Gastrocnemius medialis (tissue), 4 donors: Measurements from ENCODE around the gene PIBF1. TPM values are rescaled to one million over a fixed set of nuclear protein-coding genes. Genes with fewer than 3 reads are reported as not detected.
A peak's percentile ranks its signal among the peaks of the same experiment; 100 is the strongest.

ENCODE experiments used
- ATAC-seq, 2 donors: fragments of 150-250 bp; one replicate each; pipeline ENCODE4 v1.9.1; 2016
- DNase-seq, 2 donors: peaks; one replicate each; pipeline ENCODE4 v3.0.0-alpha.2; 2019
- H3K27ac ChIP-seq, 4 donors: fragments of 200-600 bp; sonication (generic); 1 replicate in 1 of 4; 2 replicates in 3 of 4; pipeline ENCODE4 v1.5.1; 2016 to 2018; ENCODE audit warnings: mild to moderate bottlenecking in 2 of 4, moderate library complexity in 1 of 4
- H3K27me3 ChIP-seq, 3 donors: fragments of 200-600 bp; sonication (generic) in 2 of 3; 1 replicate in 1 of 3; 2 replicates in 2 of 3; pipeline versions ENCODE4 v1.5.1 to v1.6.0; 2016 to 2019; ENCODE audit warnings: mild to moderate bottlenecking in 1 of 3, moderate library complexity in 1 of 3
- H3K36me3 ChIP-seq, 2 donors: fragments of 200-600 bp; sonication (generic) in 1 of 2; one replicate each; pipeline ENCODE4 v1.5.1; 2017 to 2018
- H3K4me1 ChIP-seq, 2 donors: fragments of 200-600 bp; sonication (generic) in 1 of 2; one replicate each; pipeline ENCODE4 v1.5.1; 2016 to 2017; ENCODE audit warnings: mild to moderate bottlenecking in 2 of 2
- H3K4me3 ChIP-seq, 4 donors: fragments of 200-600 bp; sonication (generic) in 3 of 4; 1 replicate in 1 of 4; 2 replicates in 3 of 4; pipeline ENCODE4 v1.5.1; 2016 to 2019; ENCODE audit warnings: mild to moderate bottlenecking in 2 of 4
- H3K9me3 ChIP-seq, 3 donors: fragments of 200-600 bp; sonication (generic) in 2 of 3; 1 replicate in 1 of 3; 2 replicates in 2 of 3; pipeline ENCODE4 v1.5.1; 2016 to 2019
- CTCF ChIP-seq, 5 experiments: fragments of 450-650 bp in 3 of 5; fragments of 200-600 bp in 2 of 5; sonication (generic) in 2 of 5; IDR thresholded peaks in 4 of 5; conservative IDR thresholded peaks in 1 of 5; 1 replicate in 4 of 5; 2 replicates in 1 of 5; pipeline ENCODE4 v1.5.1; 2016 to 2019; ENCODE audit warnings: antibody characterized with exemption in 5 of 5, mild to moderate bottlenecking in 3 of 5, moderate library complexity in 3 of 5
- POLR2A ChIP-seq, 2 donors: fragments of 450-650 bp; IDR thresholded peaks; one replicate each; pipeline ENCODE4 v1.6.1; 2017; ENCODE audit warnings: antibody characterized with exemption in 2 of 2, mild to moderate bottlenecking in 2 of 2, moderate library complexity in 2 of 2
- in situ Hi-C, 4 donors: fragments of 200-750 bp; cut with MboI; loops; one replicate each; pipeline versions ENCODE4 v1.15.0 to v1.8.0; 2017; ENCODE audit warnings: low sequenced_read_pairs in 4 of 4
- intact Hi-C: fragments of 100-400 bp; cut with DNase I; formaldehyde crosslinking; loops from one replicate; pipeline ENCODE4 v1.15.1; 2023; ENCODE audit warnings: low total_unique reads
- total RNA-seq, 4 donors: library from RNA; depleted of rRNA; stranded (reverse); fragments of >200 nt; gene quantifications; one replicate each; pipeline versions ENCODE4 v1.1.0 to v1.2.3, GENCODE V29; 2016

PIBF1 gene
- total RNA-seq, 4 donors from 2014 or later = 5.3 to 10.0 (median 7.4) TPM

- in situ Hi-C loops (loop anchor here in 3 of 4 donors (25.0 kb wide), 2 partner anchors 244 to 656 kb away; no protein-coding TSS in a partner anchor), intact Hi-C loops (loop anchor here (5.0 to 10.0 kb wide), 3 partner anchors 134 to 1079 kb away; partner anchors contain the start of genes DIS3, KLF12 and PIBF1)
- no peak overlapping the region for H3K4me3 ChIP-seq
- DNase-seq = no peak
- H3K27ac ChIP-seq = no peak overlapping the region
- H3K36me3 ChIP-seq = no peaks in the 10 kb centered on the region
- TF ChIP-seq POLR2A (IDR thresholded peaks at IDR 0.05) (no peak), CTCF (IDR thresholded peaks at IDR 0.05 in 4 of 5, conservative IDR thresholded peaks at IDR 0.05 in 1 of 5) (no peak)
- ATAC-seq = no peak
- peaks cover 0 to 7% (median 0%) of the 10 kb centered on the region in 3 donors for H3K27me3 ChIP-seq
- peaks cover 5 to 8% of the 10 kb centered on the region in 2 donors for H3K4me1 ChIP-seq
- no peaks in the 10 kb centered on the region for H3K9me3 ChIP-seq
Measured at GRCh38 chr13:73055813-73056564, 274.1 kb downstream of the PIBF1 start.

GRCh38 chr13:73056565-73056962 lies 274.6 kb downstream of the PIBF1 start:
- intact Hi-C loops (loop anchor here (5.0 to 10.0 kb wide), 3 partner anchors 134 to 1078 kb away; partner anchors contain the start of genes DIS3, KLF12 and PIBF1), in situ Hi-C loops (loop anchor here in 3 of 4 donors (25.0 kb wide), 2 partner anchors 244 to 656 kb away; no protein-coding TSS in a partner anchor)
- Histone ChIP-seq H3K36me3 (no peaks in the 10 kb centered on the region), H3K4me1 (peaks cover 5 to 8% of the 10 kb centered on the region in 2 donors), H3K27ac (no peak overlapping the region), H3K27me3 (peaks cover 0 to 7% (median 0%) of the 10 kb centered on the region in 3 donors), H3K4me3 (no peak overlapping the region), H3K9me3 (no peaks in the 10 kb centered on the region)
- no peak for TF ChIP-seq POLR2A (IDR thresholded peaks at IDR 0.05)
- TF ChIP-seq CTCF (IDR thresholded peaks at IDR 0.05 in 4 of 5, conservative IDR thresholded peaks at IDR 0.05 in 1 of 5) = no peak
- DNase-seq = no peak
- ATAC-seq = no peak

GRCh38 chr13:73057284-73058063 lies 275.5 kb downstream of the PIBF1 start:
- H3K27ac ChIP-seq = peak overlapping the region in 1 of 4 donors; percentile 90

More at GRCh38 chr13:73057284-73058063, 275.5 kb downstream of the PIBF1 start:
- no peak for TF ChIP-seq POLR2A (IDR thresholded peaks at IDR 0.05)
- no peak for TF ChIP-seq CTCF (IDR thresholded peaks at IDR 0.05 in 4 of 5, conservative IDR thresholded peaks at IDR 0.05 in 1 of 5)
- no peaks in the 10 kb centered on the region for H3K9me3 ChIP-seq
- H3K4me3 ChIP-seq = peak overlapping the region in 2 of 4 donors; percentile 76 to 86
- no peak for ATAC-seq
- H3K27me3 ChIP-seq = peaks cover 0 to 7% (median 0%) of the 10 kb centered on the region in 3 donors
- in situ Hi-C loops (loop anchor here in 3 of 4 donors (25.0 kb wide), 2 partner anchors 245 to 655 kb away; no protein-coding TSS in a partner anchor), intact Hi-C loops (loop anchor here (2.0 to 10.0 kb wide), 5 partner anchors 135 to 1077 kb away; partner anchors contain the start of genes DIS3, KLF12 and PIBF1)
- DNase-seq = no peak
- H3K36me3 ChIP-seq = peaks cover 0 to 6% of the 10 kb centered on the region in 2 donors
- H3K4me1 ChIP-seq = peaks cover 5 to 8% of the 10 kb centered on the region in 2 donors
